Sigmoid colon (tissue), 7 donors: ENCODE data around the gene HERPUD2. TPM values are rescaled to one million over a fixed set of nuclear protein-coding genes. Genes with fewer than 3 reads are reported as not detected.
"Not testable (repeated sequence)": the region's sequence is repeated elsewhere in the genome, so short reads cannot be mapped to it uniquely, and the experiment has no call there.

ENCODE experiments used
- DNase-seq: peaks from one replicate; pipeline ENCODE4 v3.0.0-alpha.2; 2019
- H3K27ac ChIP-seq, 4 donors: fragments of 200-600 bp; sonication (generic); one replicate each; pipeline ENCODE4 v1.5.1; 2016 to 2019; ENCODE audit warnings: mild to moderate bottlenecking in 1 of 4
- H3K27me3 ChIP-seq, 3 donors: fragments of 200-600 bp; sonication (generic); one replicate each; pipeline ENCODE4 v1.5.1; 2019; ENCODE audit warnings: mild to moderate bottlenecking in 1 of 3
- H3K36me3 ChIP-seq, 4 donors: fragments of 200-600 bp; sonication (generic); one replicate each; pipeline ENCODE4 v1.5.1; 2016 to 2019
- H3K4me1 ChIP-seq, 4 donors: fragments of 200-600 bp; sonication (generic); one replicate each; pipeline ENCODE4 v1.5.1; 2017 to 2019
- H3K4me3 ChIP-seq, 4 donors: fragments of 200-600 bp; sonication (generic); one replicate each; pipeline ENCODE4 v1.5.1; 2017 to 2019; ENCODE audit warnings: mild to moderate bottlenecking in 2 of 4, moderate library complexity in 1 of 4
- H3K9me3 ChIP-seq, 4 donors: fragments of 200-600 bp in 3 of 4; sonication (generic) in 3 of 4; one replicate each; pipeline versions ENCODE4 v1.5.1 to v1.6.1; 2013 to 2019
- EP300 ChIP-seq, 4 donors: sonication (generic); formaldehyde crosslinking; IDR thresholded peaks; one replicate each; pipeline ENCODE4 v1.6.1; 2017; ENCODE audit warnings: antibody characterized with exemption in 4 of 4
- POLR2A ChIP-seq, 2 donors: fragments of 450-650 bp; IDR thresholded peaks; one replicate each; pipeline ENCODE4 v1.6.1; 2016; ENCODE audit warnings: antibody characterized with exemption in 2 of 2, mild to moderate bottlenecking in 2 of 2, moderate library complexity in 2 of 2
- POLR2AphosphoS5 ChIP-seq, 4 donors: sonication (generic); formaldehyde crosslinking; IDR thresholded peaks; one replicate each; pipeline ENCODE4 v1.6.1; 2017; ENCODE audit warnings: antibody characterized with exemption in 4 of 4
- WGBS, 2 donors: extraction: QIAGEN DNeasy Blood & Tissue Kit; methylation state at CpG; one replicate each; pipeline ENCODE4 v1.1.7; 2013; 5-methylcytosine and 5-hydroxymethylcytosine counted together
- intact Hi-C: fragments of 100-400 bp; cut with DNase I; formaldehyde crosslinking; loops from one replicate; pipeline ENCODE4 v1.15.1; 2023
- polyA plus RNA-seq, 3 donors: library from polyadenylated mRNA; stranded (reverse); fragments of 200-250 nt; gene quantifications; one replicate each; pipeline ENCODE4 v1.2.3, GENCODE V29; 2013
- total RNA-seq, 4 donors: library from RNA; depleted of rRNA; stranded (reverse); fragments of >200 nt; gene quantifications; one replicate each; pipeline ENCODE4 v1.1.0, GENCODE V29; 2016
- TF ChIP-seq, protein P1 (sequence below), 4 experiments: fragments of 450-650 bp in 3 of 4; fragments of 200-600 bp in 1 of 4; IDR thresholded peaks; one replicate each; pipeline ENCODE4 v1.5.1; 2016 to 2019; ENCODE audit warnings: antibody characterized with exemption in 4 of 4, mild to moderate bottlenecking in 3 of 4, moderate library complexity in 2 of 4
- donor health status: healthy with polysubstance abuse.
- donor health status: Bipolar disorder and iron deficiency.
- donor health status: healthy.

Gene HERPUD2
- total and polyA plus RNA-seq, 7 donors: 8.8 to 40.7 (median 21.7) TPM

DNA sequence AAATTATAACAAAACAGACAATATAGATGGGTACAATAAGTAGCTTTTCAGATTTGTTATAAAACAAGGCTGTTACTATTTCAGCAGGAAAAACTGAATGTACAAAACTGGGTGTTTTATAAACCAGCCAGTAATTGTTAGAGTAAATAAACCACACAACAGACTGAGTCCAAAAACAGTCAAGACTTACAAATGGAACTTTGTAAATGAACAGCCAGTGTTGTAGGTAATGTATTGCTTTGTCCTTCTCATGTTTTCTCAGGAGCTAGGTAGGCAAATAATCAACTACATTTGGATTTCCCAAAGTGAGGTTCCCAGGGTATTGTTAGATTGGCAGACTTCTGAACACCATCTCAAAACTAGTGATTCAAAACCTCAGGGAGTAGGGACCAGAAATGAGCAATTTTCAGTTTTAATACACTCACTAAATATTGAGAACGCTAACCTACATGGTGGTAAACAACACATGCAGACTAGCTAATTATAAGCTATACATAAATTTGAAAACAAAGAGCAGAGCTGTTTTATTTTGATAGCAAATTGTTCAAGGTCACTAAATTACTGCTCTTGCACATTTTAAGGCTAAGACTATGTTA lies 36.2 kb downstream of the HERPUD2 start:
- Histone ChIP-seq H3K4me1 (no peaks in the 10 kb centered on the region), H3K27me3 (no peaks in the 10 kb centered on the region), H3K27ac (no peak overlapping the region), H3K9me3 (no peaks in the 10 kb centered on the region), H3K4me3 (no peak overlapping the region), H3K36me3 (peaks cover 0 to 7% (median 0%) of the 10 kb centered on the region in 4 donors)
- TF ChIP-seq POLR2A (IDR thresholded peaks at IDR 0.05) (no peak), POLR2AphosphoS5 (IDR thresholded peaks at IDR 0.05) (no peak), EP300 (IDR thresholded peaks at IDR 0.05) (no peak)
- TF ChIP-seq, protein P1, sequence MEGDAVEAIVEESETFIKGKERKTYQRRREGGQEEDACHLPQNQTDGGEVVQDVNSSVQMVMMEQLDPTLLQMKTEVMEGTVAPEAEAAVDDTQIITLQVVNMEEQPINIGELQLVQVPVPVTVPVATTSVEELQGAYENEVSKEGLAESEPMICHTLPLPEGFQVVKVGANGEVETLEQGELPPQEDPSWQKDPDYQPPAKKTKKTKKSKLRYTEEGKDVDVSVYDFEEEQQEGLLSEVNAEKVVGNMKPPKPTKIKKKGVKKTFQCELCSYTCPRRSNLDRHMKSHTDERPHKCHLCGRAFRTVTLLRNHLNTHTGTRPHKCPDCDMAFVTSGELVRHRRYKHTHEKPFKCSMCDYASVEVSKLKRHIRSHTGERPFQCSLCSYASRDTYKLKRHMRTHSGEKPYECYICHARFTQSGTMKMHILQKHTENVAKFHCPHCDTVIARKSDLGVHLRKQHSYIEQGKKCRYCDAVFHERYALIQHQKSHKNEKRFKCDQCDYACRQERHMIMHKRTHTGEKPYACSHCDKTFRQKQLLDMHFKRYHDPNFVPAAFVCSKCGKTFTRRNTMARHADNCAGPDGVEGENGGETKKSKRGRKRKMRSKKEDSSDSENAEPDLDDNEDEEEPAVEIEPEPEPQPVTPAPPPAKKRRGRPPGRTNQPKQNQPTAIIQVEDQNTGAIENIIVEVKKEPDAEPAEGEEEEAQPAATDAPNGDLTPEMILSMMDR (IDR thresholded peaks at IDR 0.05): no peak
- no peak for DNase-seq
- 62 to 82% methylated on average over 1 of the region's 1 CpG for WGBS, 2 donors
- intact Hi-C loops: no loop called here

GRCh38 chr7:35657125-35657524 lies 37.8 kb downstream of the HERPUD2 start:
- intact Hi-C loops: no loop called here
- Histone ChIP-seq H3K27me3 (no peaks in the 10 kb centered on the region), H3K27ac (no peak overlapping the region), H3K4me3 (no peak overlapping the region), H3K36me3 (peaks cover 0 to 7% (median 0%) of the 10 kb centered on the region in 4 donors), H3K4me1 (no peaks in the 10 kb centered on the region), H3K9me3 (peaks cover 0 to 2% (median 0%) of the 10 kb centered on the region in 4 donors)
- TF ChIP-seq, protein P1 (IDR thresholded peaks at IDR 0.05): no peak
- TF ChIP-seq POLR2A (IDR thresholded peaks at IDR 0.05) (no peak), POLR2AphosphoS5 (IDR thresholded peaks at IDR 0.05) (no peak), EP300 (IDR thresholded peaks at IDR 0.05) (no peak)
- no peak for DNase-seq
- WGBS, 2 donors: 93 to 96% methylated on average over 2 of the region's 2 CpGs

- H3K27ac ChIP-seq, H3K4me1 ChIP-seq, H3K9me3 ChIP-seq, H3K4me3 ChIP-seq, intact Hi-C loops, H3K27me3 ChIP-seq, DNase-seq, H3K36me3 ChIP-seq: not testable (repeated sequence)
- 97 to 99% methylated on average over 3 of the region's 3 CpGs for WGBS, 2 donors
These were observed 40.4 kb downstream of the HERPUD2 start for GRCh38 chr7:35654558-35654957.

GRCh38 chr7:35652124-35652523 lies 42.8 kb downstream of the HERPUD2 start:
- WGBS, 2 donors: 80 to 90% methylated on average over 5 of the region's 5 CpGs
- intact Hi-C loops: no loop called here
- DNase-seq: no peak
- Histone ChIP-seq H3K27me3 (no peaks in the 10 kb centered on the region), H3K4me3 (no peak overlapping the region), H3K4me1 (peaks cover 0 to 15% (median 6%) of the 10 kb centered on the region in 4 donors), H3K36me3 (peaks cover 0 to 7% (median 0%) of the 10 kb centered on the region in 4 donors), H3K9me3 (peaks cover 0 to 2% (median 0%) of the 10 kb centered on the region in 4 donors), H3K27ac (no peak overlapping the region)
- TF ChIP-seq, protein P1 (IDR thresholded peaks at IDR 0.05): no peak
- TF ChIP-seq EP300 (IDR thresholded peaks at IDR 0.05) (no peak), POLR2AphosphoS5 (IDR thresholded peaks at IDR 0.05) (no peak), POLR2A (IDR thresholded peaks at IDR 0.05) (no peak)

DNA sequence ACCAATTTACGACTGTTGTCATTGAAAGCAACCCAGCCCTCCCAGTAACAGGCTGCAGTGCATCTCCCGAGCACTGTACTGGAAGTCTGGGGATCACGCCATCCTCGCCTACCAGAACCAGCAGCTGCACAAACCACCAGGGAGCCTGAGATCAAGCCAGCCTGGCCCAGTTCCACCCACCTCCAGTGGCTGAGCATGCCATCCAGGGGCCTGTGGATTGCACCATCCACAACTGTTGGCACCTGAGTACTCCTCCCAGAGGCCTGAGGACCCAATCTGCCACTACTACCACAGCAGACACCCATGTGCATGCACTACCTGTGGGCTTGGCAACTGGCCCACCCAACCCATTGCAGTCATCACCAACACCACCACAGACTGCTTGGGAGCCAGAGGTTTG lies 44.2 kb downstream of the HERPUD2 start:
- intact Hi-C loops: no loop called here
- no peak for DNase-seq
- H3K9me3 ChIP-seq: peaks cover 0 to 2% (median 0%) of the 10 kb centered on the region in 4 donors
- peaks cover 0 to 26% (median 17%) of the 10 kb centered on the region in 4 donors for H3K4me1 ChIP-seq
- no peak overlapping the region for H3K4me3 ChIP-seq
- H3K27ac ChIP-seq: no peak overlapping the region
- WGBS, 2 donors: 97 to 98% methylated on average over 4 of the region's 4 CpGs
- peaks cover 0 to 4% (median 0%) of the 10 kb centered on the region in 4 donors for H3K36me3 ChIP-seq
- H3K27me3 ChIP-seq: no peaks in the 10 kb centered on the region
- TF ChIP-seq POLR2AphosphoS5 (IDR thresholded peaks at IDR 0.05): no peak
- no peak for TF ChIP-seq EP300 (IDR thresholded peaks at IDR 0.05)
- TF ChIP-seq, protein P1 (IDR thresholded peaks at IDR 0.05): no peak
- no peak for TF ChIP-seq POLR2A (IDR thresholded peaks at IDR 0.05)
